Measurements from ENCODE around the gene CNTLN.
"Not testable (repeated sequence)": the region's sequence is repeated elsewhere in the genome, so short reads cannot be mapped to it uniquely, and the experiment has no call there.

The CNTLN gene

DNA sequence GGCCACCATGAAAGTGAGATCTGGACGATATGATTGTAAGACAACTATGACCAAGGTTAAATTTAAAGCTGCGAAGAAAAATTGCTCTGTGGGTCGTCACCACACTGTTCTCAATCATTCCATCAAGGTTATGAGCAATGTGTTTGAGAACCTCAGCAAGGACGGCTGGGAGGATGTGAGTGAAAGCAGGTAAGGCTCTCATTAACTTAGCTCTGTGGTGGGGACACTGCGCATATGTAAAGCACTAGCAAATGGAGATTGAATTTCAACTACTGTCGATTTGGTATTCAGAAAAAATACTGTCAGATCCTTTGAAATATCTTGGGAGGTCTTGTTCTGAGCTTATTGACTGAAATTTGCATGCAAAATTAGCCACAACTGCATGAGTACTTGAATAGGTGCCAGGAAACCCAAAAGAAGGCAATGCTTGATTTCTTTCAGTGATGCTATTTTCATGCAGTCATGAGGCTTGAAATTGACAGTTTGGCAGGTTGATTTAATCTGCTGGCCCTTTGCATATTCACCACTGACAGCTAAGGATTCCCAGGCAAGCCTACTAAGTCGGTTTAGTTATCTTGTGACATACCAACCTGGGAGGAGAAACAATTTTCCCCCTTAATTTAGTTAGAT is 260.2 kb downstream of the CNTLN start:
- no peak overlapping the region for H3K27ac ChIP-seq
- DNase-seq (ENCODE audit: low read depth, low spot score): no peak

- DNase-seq (ENCODE audit: low read depth, low spot score); H3K27ac ChIP-seq: not testable (repeated sequence)
Observed at GRCh38 chr9:17397166-17397728, 262.4 kb downstream of the CNTLN start.

DNA sequence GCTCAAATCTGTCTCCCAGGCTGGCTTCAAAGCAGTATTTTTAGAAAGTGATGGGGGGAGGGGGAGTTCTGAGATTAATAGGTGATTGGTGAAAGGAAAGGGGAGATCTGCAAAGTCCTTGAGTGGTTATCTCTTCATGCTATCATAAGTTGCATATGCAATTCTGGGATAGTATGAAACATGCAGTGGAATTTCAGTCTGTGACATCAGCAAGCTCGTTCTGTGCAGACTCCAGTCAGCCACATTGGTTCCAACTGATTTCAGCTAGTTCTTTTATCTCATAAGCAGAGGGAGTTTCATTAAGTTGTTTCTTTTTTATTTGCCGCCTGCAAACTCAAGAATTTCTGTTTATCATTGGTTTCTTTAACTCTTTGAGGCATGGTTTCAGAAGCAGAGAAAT is 263.5 kb downstream of the CNTLN start:
- DNase-seq (ENCODE audit: low read depth, low spot score): no peak
- no peak overlapping the region for H3K27ac ChIP-seq

- no peak for DNase-seq (ENCODE audit: low read depth, low spot score)
- no peak overlapping the region for H3K27ac ChIP-seq
Observed at GRCh38 chr9:17401858-17402257, 267.0 kb downstream of the CNTLN start.

DNA sequence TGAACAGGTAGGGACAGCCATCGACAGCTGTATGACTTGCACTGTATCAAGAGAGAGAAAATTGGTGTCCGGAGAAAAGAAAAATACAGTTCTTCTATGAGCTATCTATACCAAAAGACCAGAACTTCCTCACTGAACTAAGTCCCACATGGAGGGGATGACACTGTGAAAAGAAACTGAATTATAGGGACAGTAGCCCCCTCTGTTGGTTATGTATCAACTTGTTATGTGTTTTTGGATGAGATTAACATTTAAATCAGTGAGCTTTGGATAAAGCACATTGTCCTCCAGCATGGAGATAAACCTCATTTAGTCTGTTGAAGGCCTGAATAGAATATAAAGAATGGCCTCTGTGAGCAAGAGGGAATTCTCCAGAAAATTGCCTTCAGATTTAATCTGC is 267.5 kb downstream of the CNTLN start:
- no peak overlapping the region for H3K27ac ChIP-seq
- no peak for DNase-seq (ENCODE audit: low read depth, low spot score)

- no peak for DNase-seq (ENCODE audit: low read depth, low spot score)
- no peak overlapping the region for H3K27ac ChIP-seq
Observed at GRCh38 chr9:17403539-17403938, 268.7 kb downstream of the CNTLN start.

- no peak for DNase-seq (ENCODE audit: low read depth, low spot score)
- H3K27ac ChIP-seq: no peak overlapping the region
Observed at GRCh38 chr9:17414986-17415385, 280.1 kb downstream of the CNTLN start.

- no peak for DNase-seq (ENCODE audit: low read depth, low spot score)
Observed at GRCh38 chr9:17422994-17423680, 288.3 kb downstream of the CNTLN start.

GRCh38 chr9:17423681-17424011 is 288.8 kb downstream of the CNTLN start:
- no peak for DNase-seq (ENCODE audit: low read depth, low spot score)
- H3K27ac ChIP-seq: no peak overlapping the region

More at GRCh38 chr9:17422994-17423680, 288.3 kb downstream of the CNTLN start:
- H3K27ac ChIP-seq: no peak overlapping the region

DNA sequence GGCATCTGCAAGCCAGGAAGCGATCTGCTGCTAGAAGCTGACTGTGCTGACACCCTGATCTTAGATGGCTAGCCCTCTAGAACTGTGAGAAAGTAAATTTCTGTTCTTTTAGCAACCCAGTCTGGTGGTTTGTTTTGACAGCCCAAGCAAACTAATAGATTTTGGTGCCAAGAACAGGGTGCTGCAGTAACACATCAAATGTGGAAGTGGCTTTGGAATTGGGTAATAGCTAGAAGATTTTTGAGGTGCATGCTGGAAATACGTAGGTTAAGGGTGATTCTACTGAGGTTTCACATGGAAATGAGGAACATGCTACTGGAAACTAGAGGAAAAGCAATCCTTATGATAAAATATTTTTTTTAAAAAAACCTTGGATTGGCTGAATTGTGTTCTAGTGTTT is 290.5 kb downstream of the CNTLN start:
- no peak for DNase-seq (ENCODE audit: low read depth, low spot score)
- no peak overlapping the region for H3K27ac ChIP-seq

- no peak for DNase-seq (ENCODE audit: low read depth, low spot score)
- no peak overlapping the region for H3K27ac ChIP-seq
Observed at GRCh38 chr9:17433526-17433925, 298.7 kb downstream of the CNTLN start.

- DNase-seq (ENCODE audit: low read depth, low spot score): no peak
Observed at GRCh38 chr9:17436854-17437253, 302.0 kb downstream of the CNTLN start.

GRCh38 chr9:17437813-17438212 is 303.0 kb downstream of the CNTLN start:
- DNase-seq (ENCODE audit: low read depth, low spot score): no peak
- no peak overlapping the region for H3K27ac ChIP-seq

More at GRCh38 chr9:17436854-17437253, 302.0 kb downstream of the CNTLN start:
- no peak overlapping the region for H3K27ac ChIP-seq

- not testable (repeated sequence) for DNase-seq (ENCODE audit: low read depth, low spot score)
Observed at GRCh38 chr9:17445126-17445525, 310.3 kb downstream of the CNTLN start.

DNA sequence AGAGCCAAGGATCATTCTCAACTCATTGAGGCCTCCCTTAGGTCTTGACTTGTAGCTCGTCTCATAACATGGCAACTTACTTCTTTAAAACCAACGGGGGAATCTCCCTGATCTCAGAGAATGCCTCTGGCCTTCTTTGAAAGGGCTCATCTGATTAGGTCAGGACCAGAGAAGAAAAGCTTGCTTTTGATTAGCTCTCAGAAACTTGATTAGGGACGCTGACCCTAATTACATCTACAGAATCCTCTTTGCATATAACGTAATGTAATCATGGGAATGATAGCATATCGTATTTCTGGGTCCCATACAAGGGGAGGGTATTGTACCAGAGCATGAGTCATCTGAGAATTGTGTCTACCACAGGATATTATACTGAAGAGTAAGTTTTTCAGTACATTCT is 318.9 kb downstream of the CNTLN start:
- H3K27ac ChIP-seq: no peak overlapping the region
- DNase-seq (ENCODE audit: low read depth, low spot score): no peak

More at GRCh38 chr9:17445126-17445525, 310.3 kb downstream of the CNTLN start:
- not testable (repeated sequence) for H3K27ac ChIP-seq

- DNase-seq (ENCODE audit: low read depth, low spot score): no peak
- H3K27ac ChIP-seq: no peak overlapping the region
Observed at GRCh38 chr9:17462869-17463464, 328.1 kb downstream of the CNTLN start.

- no peak for DNase-seq (ENCODE audit: low read depth, low spot score)
- no peak overlapping the region for H3K27ac ChIP-seq
Observed at GRCh38 chr9:17470036-17470813, 335.4 kb downstream of the CNTLN start.

DNA sequence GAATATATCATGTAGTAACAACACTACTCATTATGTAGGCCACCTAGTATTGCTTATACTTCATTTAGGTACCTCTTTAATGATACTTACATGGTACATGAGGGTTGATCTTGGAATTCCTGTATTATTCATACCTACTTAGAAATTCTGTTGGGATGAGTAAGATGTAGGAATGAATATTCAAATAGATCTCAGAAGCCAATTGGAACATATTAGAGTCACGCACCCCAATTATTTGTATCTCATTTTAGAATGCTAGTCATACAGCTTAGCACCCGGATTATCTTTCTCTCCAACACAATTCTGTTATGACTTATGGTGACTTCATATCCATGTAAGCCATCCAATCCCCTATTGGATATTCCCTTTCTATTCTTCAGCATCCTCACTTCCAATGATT is 337.3 kb downstream of the CNTLN start:
- no peak for DNase-seq (ENCODE audit: low read depth, low spot score)
- H3K27ac ChIP-seq: no peak overlapping the region

DNA sequence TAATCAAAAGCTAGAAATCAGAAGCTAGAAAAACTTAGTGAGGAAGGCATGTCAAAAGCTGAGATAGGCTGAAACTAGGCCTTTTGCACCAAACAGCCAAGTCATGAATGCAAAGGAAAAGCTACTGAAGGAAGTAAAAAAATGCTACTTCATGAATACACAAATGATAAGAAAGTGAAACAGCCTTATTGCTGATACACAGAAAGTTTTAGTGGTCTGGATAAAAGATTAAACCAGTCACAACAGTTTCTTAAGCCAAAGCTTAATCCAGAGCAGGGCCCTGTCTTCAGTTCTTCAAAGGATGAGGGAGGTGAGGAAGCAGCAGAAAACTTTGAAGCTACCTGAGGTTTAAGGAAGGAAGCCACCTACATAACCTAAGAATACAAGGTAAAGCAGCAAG is 341.6 kb downstream of the CNTLN start:
- DNase-seq (ENCODE audit: low read depth, low spot score): no peak
- H3K27ac ChIP-seq: no peak overlapping the region

DNA sequence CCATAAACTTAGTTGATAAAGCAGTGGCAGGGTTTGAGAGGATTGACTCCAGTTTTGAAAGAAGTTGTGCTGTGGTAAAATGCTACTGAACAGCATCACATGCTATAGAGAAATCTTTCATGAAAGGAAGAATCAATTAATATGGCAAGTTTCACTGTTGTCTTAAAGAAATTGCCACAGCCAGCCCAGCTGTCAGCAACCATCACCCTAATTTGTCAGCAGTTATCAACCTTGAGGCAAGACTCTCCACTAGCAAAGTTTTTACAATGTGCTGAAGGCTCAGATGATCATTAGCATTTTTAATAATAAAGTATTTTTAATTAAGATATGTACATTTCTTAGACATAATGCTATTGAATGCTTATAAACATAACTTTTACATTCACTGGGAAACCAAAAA is 343.0 kb downstream of the CNTLN start:
- DNase-seq (ENCODE audit: low read depth, low spot score): no peak

DNA sequence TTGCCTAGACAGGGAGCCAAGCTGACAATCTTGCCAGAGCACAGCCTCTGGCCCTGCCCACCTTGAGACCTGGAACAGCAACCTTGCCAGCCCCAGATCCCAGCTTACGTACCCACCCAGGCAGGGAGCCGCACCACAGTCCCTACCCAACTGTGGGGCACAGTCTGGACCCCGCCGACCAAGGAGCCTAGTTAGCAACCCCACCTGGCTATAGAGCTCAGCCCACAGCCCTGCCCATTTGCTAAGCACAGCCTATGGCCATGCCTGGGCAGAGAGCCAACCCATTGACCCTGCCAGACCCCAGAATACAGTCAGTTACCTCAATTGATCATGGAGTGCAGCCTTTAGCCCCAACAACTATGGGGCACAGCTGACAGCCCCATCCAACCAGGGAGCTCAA is 346.1 kb downstream of the CNTLN start:
- no peak overlapping the region for H3K27ac ChIP-seq
- DNase-seq (ENCODE audit: low read depth, low spot score): no peak

More for the DNA sequence above, 343.0 kb downstream of the CNTLN start:
- no peak overlapping the region for H3K27ac ChIP-seq
